ENCODE measurements around the gene IGFN1.
"Not testable (repeated sequence)": the region's sequence is repeated elsewhere in the genome, so short reads cannot be mapped to it uniquely, and the experiment has no call there.

IGFN1 gene

GRCh38 chr1:201190624-201191051 lies at the start of gene IGFN1:
IGFN1 (plus strand) TSS chr1:201190824; CDS start chr1:201193294, 2,470 bp downstream.
- peak; percentile 58 to 68 for DNase-seq

DNA sequence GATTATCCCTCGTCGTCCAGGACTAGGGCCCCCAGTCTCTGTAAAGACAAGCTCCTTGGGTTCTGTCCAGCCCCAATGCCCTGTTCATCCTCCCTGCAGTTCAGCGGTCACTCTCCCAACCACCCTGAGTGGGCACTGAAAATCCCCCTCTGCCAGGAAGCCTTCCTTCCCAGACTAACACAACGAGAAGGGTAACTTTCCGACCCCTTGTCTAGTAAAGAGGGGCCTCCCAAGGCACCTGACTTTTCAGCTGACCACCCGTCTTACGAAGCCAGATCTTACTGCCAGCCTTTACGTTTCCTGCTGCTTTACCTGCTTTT lies 49.7 kb upstream of the IGFN1 start:
- DNase-seq, result no peak

GRCh38 chr1:201141418-201141817 lies 49.2 kb upstream of the IGFN1 start:
- DNase-seq, result no peak

DNA sequence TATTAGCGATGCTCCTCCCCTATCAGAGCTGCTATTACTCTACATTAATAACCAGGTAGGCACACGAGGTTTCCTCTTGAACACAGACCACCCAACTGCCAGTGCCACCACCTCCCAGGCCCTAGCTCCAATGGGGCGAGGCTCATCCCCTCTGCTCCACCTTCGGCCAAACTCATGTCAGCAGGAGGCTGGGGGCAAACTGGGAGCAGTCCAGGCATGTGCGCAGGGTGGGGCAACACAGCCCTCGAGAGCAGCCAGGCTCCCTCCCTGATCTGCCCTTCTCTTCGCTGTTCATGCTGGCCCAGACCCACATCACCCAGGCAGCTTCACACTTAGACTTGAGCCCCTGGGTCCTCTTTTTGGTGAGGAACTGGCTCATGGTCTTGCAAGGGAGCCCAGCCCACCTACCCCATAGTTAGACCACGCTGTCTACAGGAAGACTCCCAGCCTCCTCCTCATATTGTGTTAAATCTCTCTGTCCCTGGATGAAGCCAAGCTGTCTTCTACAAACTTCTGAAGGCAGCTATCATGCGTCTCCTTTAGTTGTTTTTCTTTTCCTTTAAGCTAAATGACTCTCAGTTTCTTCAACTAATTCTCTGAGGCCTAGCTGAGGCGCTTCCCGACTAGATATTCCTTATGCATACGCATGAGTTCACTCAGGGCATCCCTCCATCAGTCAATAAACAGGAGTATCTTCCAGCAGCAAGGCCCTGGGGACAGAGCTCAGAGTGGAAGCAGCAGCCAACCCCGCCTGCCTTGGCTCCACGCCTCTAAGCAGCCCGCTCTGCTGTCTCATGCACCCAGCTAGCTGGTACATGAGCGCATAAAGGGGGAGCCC lies 48.4 kb upstream of the IGFN1 start:
- no peak for DNase-seq

DNA sequence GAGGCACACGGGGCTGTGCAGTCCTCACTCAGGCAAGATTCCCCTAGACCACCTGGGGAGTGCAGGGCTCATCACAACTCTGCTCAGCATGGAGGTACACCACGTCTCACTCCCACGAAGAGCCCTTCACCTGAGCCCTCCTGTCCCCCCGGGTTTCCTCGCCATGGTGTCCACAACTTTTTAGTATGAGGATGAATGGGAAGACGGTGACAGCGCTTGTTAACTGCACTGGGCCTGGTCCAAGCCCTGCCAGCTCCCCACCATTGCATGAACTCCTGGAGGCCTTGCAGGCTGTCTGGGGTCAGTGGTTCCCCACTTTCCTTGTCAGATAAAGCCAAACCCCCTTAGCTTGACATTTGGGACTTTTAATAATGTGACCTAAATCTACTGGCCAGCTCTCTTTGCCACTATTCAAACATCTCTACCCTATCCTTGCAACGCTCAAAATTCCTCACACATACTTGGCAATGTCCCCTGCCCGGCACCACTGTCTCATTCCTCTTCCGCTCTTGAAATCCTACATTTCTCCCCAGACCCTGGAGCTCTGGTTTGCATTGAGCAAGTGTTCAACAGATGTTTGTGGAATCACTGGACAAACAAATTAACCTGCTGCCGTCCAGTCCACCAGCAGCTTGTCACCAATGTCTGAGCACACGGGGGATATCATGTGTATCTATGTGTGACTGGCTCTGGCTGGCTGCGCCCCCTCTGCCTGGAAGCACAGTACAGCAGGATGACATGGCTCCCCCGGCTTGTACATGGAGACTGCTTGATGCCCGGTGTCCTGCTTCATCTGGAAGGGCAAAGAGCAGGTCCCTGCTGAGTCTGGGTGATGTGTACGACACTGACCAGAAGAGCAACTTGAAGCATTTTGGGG lies 47.5 kb upstream of the IGFN1 start:
- DNase-seq, result no peak

GRCh38 chr1:201143726-201144635 lies 46.6 kb upstream of the IGFN1 start:
- no peak for DNase-seq

- no peak for DNase-seq
Observed at GRCh38 chr1:201144701-201145100, 45.9 kb upstream of the IGFN1 start.

GRCh38 chr1:201145132-201145531 lies 45.5 kb upstream of the IGFN1 start:
- peak in 1 of 2 experiments; percentile 54 for DNase-seq

- no peak for DNase-seq
Observed at GRCh38 chr1:201145816-201146215, 44.8 kb upstream of the IGFN1 start.

GRCh38 chr1:201146626-201147390 lies 43.8 kb upstream of the IGFN1 start:
- no peak for DNase-seq

GRCh38 chr1:201147396-201148015 lies 43.1 kb upstream of the IGFN1 start:
- no peak for DNase-seq

DNA sequence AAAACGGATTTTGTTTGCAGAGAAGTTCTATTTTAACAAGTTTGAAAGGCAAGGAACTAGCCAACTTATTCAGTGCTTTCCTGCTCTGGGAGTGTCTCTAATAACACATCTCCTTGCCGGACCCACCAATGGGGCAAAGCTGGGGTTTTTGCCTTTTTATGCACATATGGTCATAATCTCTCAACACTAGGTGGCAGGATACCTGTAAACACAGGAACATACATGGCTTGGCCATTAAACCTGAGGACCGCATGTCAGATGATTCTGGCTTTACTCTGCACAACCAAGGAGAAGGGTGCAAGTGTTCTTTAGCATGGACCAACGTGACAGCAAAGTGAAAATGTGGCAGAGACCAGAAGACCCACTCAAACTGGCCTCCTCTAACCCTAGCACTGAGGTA lies 41.2 kb upstream of the IGFN1 start:
- DNase-seq, result peak in 1 of 2 experiments; percentile 47

DNA sequence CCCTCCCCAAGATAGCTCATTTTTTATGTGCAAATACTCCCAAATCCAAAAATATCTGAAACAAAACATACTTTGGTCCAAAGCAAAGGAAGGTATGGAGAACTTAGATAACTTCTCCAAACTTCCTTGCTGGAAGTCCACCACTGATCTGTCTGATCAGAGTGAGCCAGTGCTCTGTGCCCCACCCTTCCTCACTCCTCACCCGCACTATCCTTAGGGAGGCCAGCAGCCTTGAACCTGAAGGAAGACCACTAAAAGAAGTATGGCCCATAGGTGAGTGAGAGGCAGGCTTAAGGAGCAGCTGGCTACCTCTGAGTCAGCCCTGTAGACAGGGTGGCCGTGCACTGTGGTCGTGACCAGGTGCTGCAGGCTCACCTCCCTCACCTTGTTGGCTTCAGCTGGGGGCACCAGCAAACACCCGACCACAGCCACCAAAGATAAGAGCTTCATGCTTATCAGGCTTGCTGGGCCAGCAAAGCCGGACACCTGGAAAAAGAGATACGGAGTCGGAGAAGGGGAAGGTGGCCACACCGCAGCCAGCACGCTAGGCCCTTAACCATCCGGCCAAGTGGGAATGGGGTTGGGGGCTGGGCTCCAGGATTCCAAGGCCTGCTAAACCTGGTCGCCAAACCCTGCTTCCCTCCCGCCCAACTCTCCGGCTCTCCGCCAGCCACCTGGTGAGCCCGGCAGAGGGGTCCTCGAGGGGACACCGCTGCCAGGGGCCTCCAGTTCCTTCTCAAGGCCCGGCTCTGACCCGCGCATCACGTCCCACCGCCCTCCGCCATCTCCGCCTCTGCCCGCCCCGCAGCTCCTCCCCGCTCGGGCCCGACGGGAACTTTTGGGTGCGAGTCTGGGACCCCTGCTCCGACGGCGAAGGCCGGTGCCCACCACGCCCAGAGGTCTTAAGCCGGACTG lies 36.9 kb upstream of the IGFN1 start:
- DNase-seq, result no peak

- peak; percentile 64 to 95 for DNase-seq
Observed at GRCh38 chr1:201154389-201155165, 36.0 kb upstream of the IGFN1 start, which contains the start of gene TMEM9. TMEM9 (minus strand) TSS chr1:201154474; CDS start chr1:201153923, 551 bp downstream.

DNA sequence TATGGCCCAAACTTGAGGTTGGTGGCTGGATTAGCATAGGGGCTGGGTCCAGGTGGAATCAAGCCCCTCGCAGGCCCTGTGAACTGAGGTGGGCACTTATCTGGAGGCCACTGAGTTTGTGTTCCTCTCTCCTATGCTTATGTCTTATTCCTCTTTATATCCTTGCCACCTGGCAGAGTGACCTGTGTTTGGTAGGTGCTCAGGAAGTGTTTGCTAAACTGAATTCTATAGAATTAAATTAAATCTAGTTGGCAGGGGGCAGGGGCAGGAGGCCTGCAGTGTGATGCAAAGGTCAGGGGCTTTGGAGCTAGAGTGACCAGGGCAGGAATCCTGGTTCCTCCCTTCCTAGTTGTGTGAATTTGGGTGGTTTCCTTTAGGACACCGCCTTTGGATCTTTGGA lies 35.3 kb upstream of the IGFN1 start:
- DNase-seq, result no peak

DNA sequence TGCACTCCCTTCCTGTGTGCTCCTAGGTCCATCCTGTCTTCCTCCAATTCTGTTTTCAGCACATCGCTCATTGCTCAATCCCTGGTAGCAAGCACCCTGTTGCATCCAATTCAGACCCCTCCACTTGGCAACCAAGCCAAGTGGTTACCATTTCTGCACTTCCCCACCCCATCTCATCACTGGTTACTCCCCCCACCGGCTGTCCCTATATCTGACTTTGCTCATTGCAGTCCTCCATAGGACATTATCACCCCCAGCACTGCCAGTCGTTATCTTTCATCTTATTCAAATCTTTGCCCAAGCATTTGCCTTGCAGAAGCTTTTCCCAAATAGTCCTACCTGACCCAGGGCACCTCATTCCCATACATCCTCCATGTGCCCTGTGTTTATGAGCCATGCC lies 34.3 kb upstream of the IGFN1 start:
- no peak for DNase-seq

DNA sequence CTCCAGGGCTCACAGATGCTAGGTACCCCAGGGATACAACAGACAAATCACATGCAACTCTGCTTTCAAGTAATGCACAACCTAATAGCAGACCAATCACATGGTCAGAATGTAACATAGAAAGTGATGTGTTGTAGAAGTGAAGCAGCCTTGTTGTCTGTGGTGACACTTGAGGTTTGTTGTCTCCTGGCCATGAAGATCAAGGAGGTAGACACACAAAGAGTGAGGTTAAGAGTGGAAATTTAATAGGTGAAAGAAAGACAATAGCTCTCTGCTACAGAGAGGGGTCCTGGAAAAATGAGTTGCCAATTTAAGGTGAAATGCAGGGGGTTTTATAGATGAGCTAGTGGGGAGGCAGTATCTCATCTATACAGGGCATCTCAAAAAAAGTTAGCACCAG lies 33.8 kb upstream of the IGFN1 start:
- no peak for DNase-seq

- DNase-seq, result no peak
Observed at GRCh38 chr1:201157949-201158348, 32.7 kb upstream of the IGFN1 start.

DNA sequence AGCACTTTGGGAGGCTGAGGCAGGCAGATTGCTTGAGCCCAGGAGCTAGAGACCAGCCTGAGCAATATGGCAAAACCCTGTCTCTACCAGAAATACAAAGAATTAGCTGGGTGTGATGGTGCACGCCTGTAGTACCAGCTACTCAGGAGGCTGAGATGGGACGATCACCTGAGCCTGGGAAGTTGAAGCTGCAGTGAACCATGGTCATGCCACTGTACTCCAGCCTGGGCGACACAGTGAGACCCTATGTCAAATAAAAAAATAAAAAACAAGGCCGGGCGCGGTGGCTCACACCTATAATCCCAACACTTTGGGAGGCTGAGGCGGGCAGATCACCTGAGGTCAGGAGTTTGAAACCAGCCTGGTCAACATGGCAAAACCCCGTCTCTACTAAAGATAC lies 27.6 kb upstream of the IGFN1 start:
- DNase-seq, result not testable (repeated sequence)

- no peak for DNase-seq
Observed at GRCh38 chr1:201163707-201164106, 26.9 kb upstream of the IGFN1 start.
